BJ (cell line): ENCODE results near the gene PABPN1L. TPM values are rescaled to one million over a fixed set of nuclear protein-coding genes. Genes with fewer than 3 reads are reported as not detected.

ENCODE experiments used
- CTCF ChIA-PET: fragments of 350-600 bp; formaldehyde crosslinking; extraction: SDS; loops from one replicate; lab custom pipeline; 2021; ENCODE audit warnings: antibody characterized with exemption, inconsistent platforms; lab: Yijun Ruan, JAX
- POLR2A ChIA-PET: fragments of 300-600 bp; sonication (Branson Sonifier 250); formaldehyde crosslinking; extraction: SDS; loops from one replicate; lab custom pipeline; 2021; ENCODE audit warnings: antibody characterized with exemption; lab: Charles Lee
- DNase-seq: peaks from one replicate; pipeline ENCODE4 v3.0.0-alpha.2; 2011; ENCODE audit warnings: low read depth
- H3K27me3 ChIP-seq: 2 replicates; pipeline ENCODE4 v1.6.0; 2011; ENCODE audit warnings: low read length; ENCODE audit not compliant: control insufficient read depth, insufficient read depth
- H3K36me3 ChIP-seq: 2 replicates; pipeline ENCODE4 v1.5.1; 2011; ENCODE audit warnings: low read length; ENCODE audit not compliant: control insufficient read depth, insufficient read depth
- H3K4me3 ChIP-seq: 2 replicates; pipeline ENCODE4 v1.5.1; 2011; ENCODE audit warnings: low read depth, mild to moderate bottlenecking, control low read depth, low read length
- CTCF ChIP-seq: IDR thresholded peaks from 2 replicates; pipeline ENCODE4 v1.5.1; 2011; ENCODE audit warnings: low read depth, mild to moderate bottlenecking, control low read depth, inconsistent platforms, low read length, moderate library complexity; ENCODE audit not compliant: insufficient read depth
- polyA plus RNA-seq: library from polyadenylated mRNA; depleted of rRNA; stranded (reverse); fragments of >200 nt; gene quantifications from 2 replicates; pipeline ENCODE4 v1.2.3, GENCODE V29; 2011

The PABPN1L gene
- polyA plus RNA-seq, 1 experiment: not detected

GRCh38 chr16:88835818-88836217 is 30.6 kb downstream of the PABPN1L start:
- Histone ChIP-seq H3K4me3 (no peak overlapping the region), H3K27me3 (no peaks in the 10 kb centered on the region), H3K36me3 (peaks cover 22% of the 10 kb centered on the region)
- TF ChIP-seq CTCF: no peak
- ChIA-PET CTCF (no interaction called here), POLR2A (no interaction called here)
- DNase-seq: no peak

GRCh38 chr16:88835383-88835782 is 31.1 kb downstream of the PABPN1L start:
- no peak for TF ChIP-seq CTCF
- CTCF ChIA-PET: interaction anchor here (2.5 kb wide), 1 partner anchor 11 kb away, joined by 8 read pairs; no protein-coding TSS in a partner anchor
- DNase-seq: no peak
- Histone ChIP-seq H3K4me3 (no peak overlapping the region), H3K27me3 (no peaks in the 10 kb centered on the region), H3K36me3 (peaks cover 17% of the 10 kb centered on the region)
- POLR2A ChIA-PET: no interaction called here

GRCh38 chr16:88834670-88835069 is 31.8 kb downstream of the PABPN1L start:
- Histone ChIP-seq H3K4me3 (no peak overlapping the region), H3K27me3 (no peaks in the 10 kb centered on the region), H3K36me3 (peaks cover 12% of the 10 kb centered on the region)
- POLR2A ChIA-PET: no interaction called here
- TF ChIP-seq CTCF: no peak
- CTCF ChIA-PET: interaction anchor here (2.5 kb wide), 1 partner anchor 12 kb away, joined by 8 read pairs; no protein-coding TSS in a partner anchor
- no peak for DNase-seq

- ChIA-PET POLR2A (no interaction called here), CTCF (interaction anchor here (2.5 kb wide), 1 partner anchor 14 kb away, joined by 8 read pairs; no protein-coding TSS in a partner anchor)
- no peak for DNase-seq
- Histone ChIP-seq H3K36me3 (peaks cover 4% of the 10 kb centered on the region), H3K27me3 (no peaks in the 10 kb centered on the region), H3K4me3 (no peak overlapping the region)
- no peak for TF ChIP-seq CTCF
Measured at GRCh38 chr16:88833086-88833485, 33.4 kb downstream of the PABPN1L start.

- peaks cover 4% of the 10 kb centered on the region for H3K36me3 ChIP-seq
- CTCF ChIA-PET: no interaction called here
- no peak overlapping the region for H3K4me3 ChIP-seq
- no peak for DNase-seq
- POLR2A ChIA-PET: no interaction called here
- no peak for TF ChIP-seq CTCF
- H3K27me3 ChIP-seq: no peaks in the 10 kb centered on the region
Measured at GRCh38 chr16:88831838-88832237, 34.6 kb downstream of the PABPN1L start.
